ENCODE measurements around the gene AK5. TPM values are rescaled to one million over a fixed set of nuclear protein-coding genes. Genes with fewer than 3 reads are reported as not detected.

Gene AK5
- total RNA-seq, 4 donors from 2014 or later = 0.13 to 0.84 (median 0.47) TPM; not detected in 1

DNA sequence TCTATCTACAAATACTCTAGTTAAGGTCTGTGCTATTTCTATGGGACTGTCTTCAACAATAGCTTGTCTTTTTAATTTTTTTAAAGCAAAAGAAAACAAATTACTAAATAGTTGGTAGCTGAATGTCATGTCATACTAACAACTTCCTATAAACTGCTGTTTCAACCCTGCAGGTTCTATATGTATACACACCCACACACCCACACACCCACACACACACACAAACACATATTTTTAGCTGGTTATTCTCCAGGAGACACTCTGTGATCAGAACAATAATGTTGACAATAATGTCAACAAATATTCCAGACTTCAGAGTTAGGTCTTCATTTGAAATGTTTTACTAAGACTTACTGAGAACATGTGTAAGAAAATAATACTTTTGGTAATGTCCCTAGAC lies 66.7 kb downstream of the AK5 start:
- TF ChIP-seq, protein P1, sequence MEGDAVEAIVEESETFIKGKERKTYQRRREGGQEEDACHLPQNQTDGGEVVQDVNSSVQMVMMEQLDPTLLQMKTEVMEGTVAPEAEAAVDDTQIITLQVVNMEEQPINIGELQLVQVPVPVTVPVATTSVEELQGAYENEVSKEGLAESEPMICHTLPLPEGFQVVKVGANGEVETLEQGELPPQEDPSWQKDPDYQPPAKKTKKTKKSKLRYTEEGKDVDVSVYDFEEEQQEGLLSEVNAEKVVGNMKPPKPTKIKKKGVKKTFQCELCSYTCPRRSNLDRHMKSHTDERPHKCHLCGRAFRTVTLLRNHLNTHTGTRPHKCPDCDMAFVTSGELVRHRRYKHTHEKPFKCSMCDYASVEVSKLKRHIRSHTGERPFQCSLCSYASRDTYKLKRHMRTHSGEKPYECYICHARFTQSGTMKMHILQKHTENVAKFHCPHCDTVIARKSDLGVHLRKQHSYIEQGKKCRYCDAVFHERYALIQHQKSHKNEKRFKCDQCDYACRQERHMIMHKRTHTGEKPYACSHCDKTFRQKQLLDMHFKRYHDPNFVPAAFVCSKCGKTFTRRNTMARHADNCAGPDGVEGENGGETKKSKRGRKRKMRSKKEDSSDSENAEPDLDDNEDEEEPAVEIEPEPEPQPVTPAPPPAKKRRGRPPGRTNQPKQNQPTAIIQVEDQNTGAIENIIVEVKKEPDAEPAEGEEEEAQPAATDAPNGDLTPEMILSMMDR (IDR thresholded peaks at IDR 0.05) = no peak
- DNase-seq (ENCODE audit: low spot score) (no peak), ATAC-seq (ENCODE audit: low FRiP score) (no peak)

DNA sequence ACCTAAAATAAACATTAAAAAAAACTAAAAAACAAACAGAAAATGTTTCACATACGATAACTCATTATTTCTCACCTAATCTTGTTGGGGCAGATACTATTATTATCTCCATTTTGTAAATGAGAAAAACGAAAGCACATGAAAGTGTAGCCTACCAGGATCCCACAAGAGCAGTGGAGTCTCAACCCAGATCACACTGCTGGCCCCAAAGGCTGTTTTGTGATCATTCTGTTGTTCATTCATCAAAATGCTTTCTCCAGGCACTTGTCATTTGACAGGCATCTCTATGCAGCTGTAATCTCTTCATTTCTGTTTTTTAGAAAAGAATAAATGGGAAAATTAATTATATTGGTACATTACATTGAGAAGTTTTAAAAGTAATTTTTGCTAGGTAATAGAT lies 67.5 kb downstream of the AK5 start:
- DNase-seq (ENCODE audit: low spot score) (no peak), ATAC-seq (ENCODE audit: low FRiP score) (no peak)
- TF ChIP-seq, protein P1 (IDR thresholded peaks at IDR 0.05) = no peak

DNA sequence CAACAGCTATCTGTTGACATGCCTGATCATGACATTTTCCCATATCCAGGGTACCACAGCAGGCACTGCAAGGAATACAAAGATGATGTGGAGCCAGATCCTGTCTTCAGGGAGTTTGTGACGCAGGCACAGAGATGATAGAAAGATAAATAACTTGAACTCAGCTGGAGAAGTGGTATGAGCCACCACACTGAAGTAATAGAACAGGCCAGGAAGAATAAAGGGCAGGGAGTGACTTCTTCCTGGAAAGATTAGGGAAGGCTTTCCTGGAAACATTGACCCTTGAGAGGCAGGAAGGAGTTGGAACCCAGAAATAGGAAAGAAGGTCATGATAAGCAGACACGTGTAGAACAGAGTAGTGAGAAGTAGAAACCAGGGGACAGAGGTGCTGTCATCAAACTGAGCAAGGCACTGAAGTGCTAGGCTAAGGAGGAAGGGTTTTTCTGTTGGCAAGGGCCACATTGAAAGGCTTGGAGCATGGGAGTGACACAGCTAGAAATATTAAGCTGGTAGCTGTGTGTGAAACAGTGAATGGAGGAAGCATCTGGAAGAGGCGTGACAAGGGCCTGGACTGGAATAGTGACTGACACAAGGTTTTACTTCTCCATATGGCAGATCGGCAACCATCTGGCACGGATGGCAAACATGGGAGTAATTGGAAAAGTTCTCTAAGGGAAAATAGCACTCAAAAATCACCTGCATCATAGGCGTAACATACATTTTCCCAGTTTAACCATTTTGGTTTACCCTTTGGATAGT lies 68.4 kb downstream of the AK5 start:
- no peak for ATAC-seq (ENCODE audit: low FRiP score)
- no peak for DNase-seq (ENCODE audit: low spot score)
- TF ChIP-seq, protein P1 (IDR thresholded peaks at IDR 0.05) = no peak

DNA sequence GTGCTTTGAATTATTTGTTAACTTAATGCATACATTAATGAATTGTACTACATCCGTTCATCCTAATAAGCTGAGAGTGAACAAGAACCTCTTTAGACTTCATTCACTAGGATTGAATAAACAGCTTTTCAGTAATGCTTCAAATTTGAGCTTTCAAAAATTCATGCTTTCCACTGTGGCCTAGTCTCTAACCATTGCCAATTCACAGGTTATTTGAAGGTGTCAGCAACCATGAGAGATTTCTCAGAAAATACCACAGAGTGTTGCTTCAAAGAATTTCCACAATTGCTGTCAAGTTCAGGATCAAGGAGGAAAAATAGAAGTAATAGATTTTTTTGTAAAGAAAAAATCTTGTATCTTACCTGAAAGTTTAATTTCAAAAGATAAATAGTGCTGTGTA lies 72.7 kb downstream of the AK5 start:
- no peak for DNase-seq (ENCODE audit: low spot score)

DNA sequence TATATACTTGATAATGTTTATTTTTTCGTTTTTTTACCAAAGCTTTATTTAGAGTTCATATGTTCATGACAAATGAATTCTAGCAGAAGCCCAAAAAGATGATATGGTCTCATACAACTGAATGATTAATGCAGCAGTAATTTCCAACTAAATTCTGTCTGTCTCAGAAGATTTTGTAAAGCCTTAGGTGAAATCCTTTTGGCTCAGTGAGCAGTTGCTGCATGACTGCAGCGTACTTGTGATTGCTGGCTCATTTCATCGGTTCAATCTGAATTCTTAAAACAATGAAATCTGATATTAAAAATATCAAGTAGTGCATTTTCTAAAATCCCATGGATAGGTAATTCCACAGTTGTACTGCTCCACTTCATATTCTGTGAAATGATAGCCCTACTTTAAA lies 73.2 kb downstream of the AK5 start:
- no peak for DNase-seq (ENCODE audit: low spot score)
- TF ChIP-seq, protein P1 (IDR thresholded peaks at IDR 0.05) = no peak
- ATAC-seq (ENCODE audit: low FRiP score) = no peak

More for the DNA sequence above, 72.7 kb downstream of the AK5 start:
- TF ChIP-seq, protein P1 (IDR thresholded peaks at IDR 0.05) = no peak
- no peak for ATAC-seq (ENCODE audit: low FRiP score)

DNA sequence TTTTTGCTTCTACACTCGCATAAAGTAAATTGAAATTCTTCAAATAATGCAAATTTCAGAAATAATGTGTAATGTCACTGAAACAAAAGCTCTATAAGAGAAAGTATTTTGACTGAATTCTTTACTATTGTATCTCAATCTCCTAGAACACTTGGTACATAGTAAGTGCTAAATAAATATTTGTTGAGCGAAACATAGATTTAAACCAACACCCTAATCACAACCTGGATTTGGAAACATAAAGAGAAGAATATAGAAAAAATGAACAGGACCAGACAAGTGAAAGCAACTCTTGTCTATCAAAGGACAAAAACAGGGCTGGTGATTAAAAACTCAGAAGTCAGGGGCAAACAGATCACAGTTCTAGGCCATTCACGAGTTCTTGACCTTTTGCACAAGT lies 74.3 kb downstream of the AK5 start:
- TF ChIP-seq, protein P1 (IDR thresholded peaks at IDR 0.05) = no peak
- DNase-seq (ENCODE audit: low spot score) (no peak), ATAC-seq (ENCODE audit: low FRiP score) (no peak)

DNA sequence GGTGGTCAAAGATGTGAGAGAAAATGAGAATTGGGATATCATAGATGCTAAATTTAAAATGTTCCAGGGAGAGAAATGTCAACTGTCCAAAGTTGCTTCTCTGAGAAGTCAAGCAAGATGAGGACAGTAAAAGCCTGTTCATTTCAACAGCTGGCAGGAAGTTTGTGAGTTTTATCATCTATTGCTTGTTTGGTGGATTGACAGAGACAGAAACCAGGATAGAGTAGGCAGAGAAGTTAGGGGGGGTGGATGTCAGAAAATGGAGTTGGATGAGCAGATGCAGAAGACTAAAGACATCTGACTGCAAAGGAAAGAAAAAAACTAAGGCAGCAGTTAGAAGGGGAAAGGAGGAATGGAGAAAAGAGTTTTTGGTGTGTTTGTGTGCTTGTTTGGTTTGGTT lies 78.4 kb downstream of the AK5 start:
- ATAC-seq (ENCODE audit: low FRiP score) (no peak), DNase-seq (ENCODE audit: low spot score) (no peak)
- TF ChIP-seq, protein P1 (IDR thresholded peaks at IDR 0.05) = no peak
